GM19043 (cell line): ENCODE measurements around the gene PCGF6.
"Not testable (repeated sequence)": the region's sequence is repeated elsewhere in the genome, so short reads cannot be mapped to it uniquely, and the experiment has no call there.

Source experiments
- ATAC-seq: cut with Tn5 transposase; IDR thresholded peaks from one replicate; pipeline ENCODE4 v1.9.1; 2021; ENCODE audit warnings: low read depth; ENCODE audit not compliant: unreplicated experiment

Gene PCGF6

GRCh38 chr10:103350517-103351260 is at the start of gene PCGF6:
Gene PCGF6 (minus strand): TSS chr10:103351140. CDS start chr10:103351066, 74 bp downstream.
- peak; percentile 72 for ATAC-seq

- ATAC-seq = no peak
Observed at GRCh38 chr10:103397191-103397825, 46.4 kb upstream of the PCGF6 start.

- no peak for ATAC-seq
Observed at GRCh38 chr10:103396789-103397087, 45.8 kb upstream of the PCGF6 start.

GRCh38 chr10:103396067-103396788 is 45.3 kb upstream of the PCGF6 start, which contains the start of the genes ATP5MK and PDCD11:
Gene ATP5MK (minus strand): TSS chr10:103396475. CDS start chr10:103392457, 4,018 bp downstream.
Gene PDCD11 (plus strand): TSS chr10:103396626. CDS start chr10:103398427, 1,801 bp downstream.
- peak; percentile 99 for ATAC-seq

- no peak for ATAC-seq
Observed at GRCh38 chr10:103395754-103396066, 44.8 kb upstream of the PCGF6 start.

GRCh38 chr10:103394180-103394579 is 43.2 kb upstream of the PCGF6 start:
- no peak for ATAC-seq

GRCh38 chr10:103382769-103383168 is 31.8 kb upstream of the PCGF6 start:
- peak; percentile 55 for ATAC-seq

- ATAC-seq = no peak
Observed at GRCh38 chr10:103374263-103374662, 23.3 kb upstream of the PCGF6 start.

GRCh38 chr10:103373544-103373943 is 22.6 kb upstream of the PCGF6 start:
- ATAC-seq = no peak

GRCh38 chr10:103367782-103368518 is 17.0 kb upstream of the PCGF6 start, which contains the start of gene TAF5:
Gene TAF5 (plus strand): TSS chr10:103367976. CDS start chr10:103367990, 14 bp downstream.
- ATAC-seq = peak; percentile 37

- no peak for ATAC-seq
Observed at GRCh38 chr10:103367379-103367781, 16.4 kb upstream of the PCGF6 start.

- not testable (repeated sequence) for ATAC-seq
Observed at GRCh38 chr10:103360791-103361190, 9.9 kb upstream of the PCGF6 start.

GRCh38 chr10:103359493-103359892 is 8.6 kb upstream of the PCGF6 start:
- ATAC-seq = not testable (repeated sequence)

- ATAC-seq = no peak
Observed at GRCh38 chr10:103355906-103356599, 5.1 kb upstream of the PCGF6 start.

- not testable (repeated sequence) for ATAC-seq
Observed at GRCh38 chr10:103354567-103354966, 3.6 kb upstream of the PCGF6 start.

- no peak for ATAC-seq
Observed at GRCh38 chr10:103353281-103353680, 2.3 kb upstream of the PCGF6 start.

- ATAC-seq = no peak
Observed at GRCh38 chr10:103350175-103350516, 794 bp downstream of the PCGF6 start.

GRCh38 chr10:103336370-103336769 is 14.6 kb downstream of the PCGF6 start:
- ATAC-seq = no peak

- ATAC-seq = no peak
Observed at GRCh38 chr10:103334567-103334966, 16.4 kb downstream of the PCGF6 start.

- ATAC-seq = no peak
Observed at GRCh38 chr10:103333934-103334520, 16.9 kb downstream of the PCGF6 start.
